Nephron progenitor cell (in vitro differentiated cells): ENCODE measurements around the gene IFT52.
"Not testable (repeated sequence)": the region's sequence is repeated elsewhere in the genome, so short reads cannot be mapped to it uniquely, and the experiment has no call there.

Source experiments
- DNase-seq: peaks from one replicate; pipeline ENCODE4 v3.0.0; 2021
- H3K27ac Mint-ChIP-seq: 2 replicates; pipeline ENCODE4 v1.8.0; 2021; ENCODE audit warnings: mild to moderate bottlenecking, moderate library complexity, mixed read lengths
- H3K27me3 Mint-ChIP-seq: 2 replicates; pipeline ENCODE4 v1.8.0; 2021; ENCODE audit warnings: mild to moderate bottlenecking, low read depth, mixed read lengths; ENCODE audit not compliant: poor library complexity
- H3K36me3 Mint-ChIP-seq: 2 replicates; pipeline ENCODE4 v1.8.0; 2021; ENCODE audit warnings: low read depth, mixed read lengths
- H3K4me1 Mint-ChIP-seq: 2 replicates; pipeline ENCODE4 v1.8.0; 2021; ENCODE audit warnings: mixed read lengths
- H3K4me3 Mint-ChIP-seq: 2 replicates; pipeline ENCODE4 v1.8.0; 2021; ENCODE audit warnings: mild to moderate bottlenecking, moderate library complexity, mixed read lengths
- H3K9me3 Mint-ChIP-seq: 2 replicates; pipeline ENCODE4 v1.8.0; 2021; ENCODE audit warnings: mild to moderate bottlenecking, moderate library complexity, mixed read lengths
- TF ChIP-seq, protein P1 (sequence below): fragments of 200-600 bp; sonication (generic); IDR thresholded peaks from 2 replicates; pipeline ENCODE4 v1.5.0; 2021; ENCODE audit warnings: antibody characterized with exemption

Gene IFT52

DNA sequence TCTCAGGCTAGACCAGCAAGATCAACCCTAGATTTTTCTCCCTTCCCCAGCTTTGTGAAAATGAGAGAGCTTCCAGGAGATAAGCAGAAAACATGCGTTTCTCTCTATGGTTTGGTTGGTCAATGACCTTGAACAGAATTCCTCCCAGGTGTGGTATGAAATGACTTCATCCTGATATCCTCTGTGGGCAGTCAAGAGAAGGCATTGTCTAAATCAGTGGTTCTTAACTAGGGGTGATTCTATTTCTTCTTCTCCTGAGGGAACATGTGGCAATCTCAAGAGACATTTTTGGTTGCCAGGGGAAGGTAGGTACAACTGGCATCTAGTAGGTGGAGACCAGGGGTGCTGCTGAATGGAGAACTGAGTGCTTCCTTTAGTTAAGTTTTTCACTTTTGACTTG lies 12.4 kb downstream of the IFT52 start:
- Mint-ChIP-seq H3K27me3 (no peaks in the 10 kb centered on the region), H3K27ac (no peak overlapping the region), H3K4me1 (no peaks in the 10 kb centered on the region), H3K9me3 (peaks cover 4% of the 10 kb centered on the region), H3K36me3 (peaks cover 78% of the 10 kb centered on the region), H3K4me3 (no peak overlapping the region)
- DNase-seq = no peak
- TF ChIP-seq, protein P1, sequence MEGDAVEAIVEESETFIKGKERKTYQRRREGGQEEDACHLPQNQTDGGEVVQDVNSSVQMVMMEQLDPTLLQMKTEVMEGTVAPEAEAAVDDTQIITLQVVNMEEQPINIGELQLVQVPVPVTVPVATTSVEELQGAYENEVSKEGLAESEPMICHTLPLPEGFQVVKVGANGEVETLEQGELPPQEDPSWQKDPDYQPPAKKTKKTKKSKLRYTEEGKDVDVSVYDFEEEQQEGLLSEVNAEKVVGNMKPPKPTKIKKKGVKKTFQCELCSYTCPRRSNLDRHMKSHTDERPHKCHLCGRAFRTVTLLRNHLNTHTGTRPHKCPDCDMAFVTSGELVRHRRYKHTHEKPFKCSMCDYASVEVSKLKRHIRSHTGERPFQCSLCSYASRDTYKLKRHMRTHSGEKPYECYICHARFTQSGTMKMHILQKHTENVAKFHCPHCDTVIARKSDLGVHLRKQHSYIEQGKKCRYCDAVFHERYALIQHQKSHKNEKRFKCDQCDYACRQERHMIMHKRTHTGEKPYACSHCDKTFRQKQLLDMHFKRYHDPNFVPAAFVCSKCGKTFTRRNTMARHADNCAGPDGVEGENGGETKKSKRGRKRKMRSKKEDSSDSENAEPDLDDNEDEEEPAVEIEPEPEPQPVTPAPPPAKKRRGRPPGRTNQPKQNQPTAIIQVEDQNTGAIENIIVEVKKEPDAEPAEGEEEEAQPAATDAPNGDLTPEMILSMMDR = no peak

DNA sequence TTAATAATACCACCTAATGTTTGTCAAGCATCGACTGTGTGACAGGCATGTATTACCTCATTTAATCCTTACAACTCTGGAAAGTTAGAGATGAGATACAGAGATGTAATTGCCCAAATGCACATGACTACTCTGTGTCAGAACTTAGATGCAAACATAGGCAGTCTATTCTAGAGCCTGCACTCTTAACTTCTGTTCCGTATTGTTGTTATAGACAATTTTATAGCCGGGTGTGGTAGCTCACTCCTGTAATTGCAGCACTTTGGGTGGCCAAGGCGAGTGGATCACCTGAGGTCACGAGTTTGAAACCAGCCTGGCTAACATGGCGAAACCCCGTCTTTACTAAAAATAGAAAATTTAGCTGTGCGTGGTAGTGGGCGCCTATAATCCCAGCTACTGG lies 15.0 kb downstream of the IFT52 start:
- DNase-seq = no peak
- Mint-ChIP-seq H3K9me3 (peaks cover 8% of the 10 kb centered on the region), H3K27ac (no peak overlapping the region), H3K4me3 (no peak overlapping the region), H3K36me3 (peaks cover 80% of the 10 kb centered on the region), H3K27me3 (no peaks in the 10 kb centered on the region), H3K4me1 (no peaks in the 10 kb centered on the region)
- TF ChIP-seq, protein P1 = no peak

DNA sequence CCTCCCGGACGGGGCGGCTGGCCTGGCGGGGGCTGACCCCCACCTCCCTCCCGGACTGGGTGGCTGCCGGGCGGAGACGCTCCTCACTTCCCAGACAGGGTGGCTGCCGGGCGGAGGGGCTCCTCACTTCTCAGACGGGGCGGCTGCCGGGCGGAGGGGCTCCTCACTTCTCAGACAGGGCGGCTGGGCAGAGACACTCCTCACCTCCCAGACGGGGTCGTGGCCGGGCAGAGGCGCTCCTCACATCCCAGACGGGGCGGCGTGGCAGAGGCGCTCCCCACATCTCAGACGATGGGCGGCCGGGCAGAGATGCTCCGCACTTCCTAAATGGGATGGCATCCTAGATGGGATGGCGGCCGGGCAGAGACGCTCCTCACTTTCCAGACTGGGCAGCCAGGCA lies 16.5 kb downstream of the IFT52 start:
- not testable (repeated sequence) for DNase-seq, H3K4me3 Mint-ChIP-seq
- H3K36me3 Mint-ChIP-seq = peaks cover 83% of the 10 kb centered on the region

DNA sequence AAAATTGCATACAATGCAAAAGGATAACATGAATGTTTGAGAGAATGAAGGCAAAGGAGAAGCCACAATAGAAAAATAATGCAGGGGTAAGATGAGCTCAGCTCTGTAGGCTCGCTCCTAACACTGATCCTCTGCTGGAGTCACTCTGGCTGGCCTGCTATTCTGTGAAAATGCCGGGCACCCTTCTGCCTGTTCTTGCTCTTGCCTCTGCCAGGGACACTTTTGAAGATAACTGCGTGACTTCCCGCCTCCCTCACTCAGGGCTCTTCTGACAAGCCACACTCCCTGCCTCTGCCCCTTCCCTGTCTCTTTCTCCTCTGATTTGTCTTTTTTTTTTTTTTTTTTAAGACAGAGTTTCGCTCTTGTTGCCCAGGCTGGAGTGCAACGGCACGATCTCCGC lies 40.9 kb downstream of the IFT52 start:
- no peak for DNase-seq
- no peaks in the 10 kb centered on the region for H3K9me3 Mint-ChIP-seq
- peak overlapping the region; percentile 25 for H3K27ac Mint-ChIP-seq
- peaks cover 67% of the 10 kb centered on the region for H3K36me3 Mint-ChIP-seq
- no peaks in the 10 kb centered on the region for H3K4me1 Mint-ChIP-seq
- no peak overlapping the region for H3K4me3 Mint-ChIP-seq
- peaks cover 3% of the 10 kb centered on the region for H3K27me3 Mint-ChIP-seq
- TF ChIP-seq, protein P1 = no peak

More for the DNA sequence above, 16.5 kb downstream of the IFT52 start:
- H3K27ac Mint-ChIP-seq, H3K4me1 Mint-ChIP-seq, H3K9me3 Mint-ChIP-seq, H3K27me3 Mint-ChIP-seq: not testable (repeated sequence)

DNA sequence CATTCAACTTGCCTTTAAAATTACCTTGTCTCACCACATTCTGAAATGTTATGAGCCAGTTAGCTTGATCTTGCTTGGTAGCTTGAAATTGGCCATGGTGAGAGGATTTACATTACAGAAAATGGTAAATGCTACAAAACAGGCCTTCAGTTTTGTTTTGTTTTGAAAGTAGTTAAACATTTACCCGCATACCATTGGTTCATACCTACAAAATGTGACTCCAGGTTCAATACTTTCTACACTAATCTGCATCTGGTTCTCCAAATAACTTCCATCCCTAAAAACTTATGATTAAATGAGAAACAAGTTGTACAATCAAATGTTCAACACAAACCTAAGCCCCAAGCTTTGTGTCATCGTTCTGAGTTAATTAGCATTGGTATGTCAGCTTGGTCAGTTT lies 45.7 kb downstream of the IFT52 start:
- Mint-ChIP-seq H3K27ac (no peak overlapping the region), H3K27me3 (peaks cover 3% of the 10 kb centered on the region), H3K36me3 (peaks cover 71% of the 10 kb centered on the region), H3K4me3 (no peak overlapping the region), H3K9me3 (no peaks in the 10 kb centered on the region), H3K4me1 (no peaks in the 10 kb centered on the region)
- TF ChIP-seq, protein P1 = no peak
- DNase-seq = no peak

DNA sequence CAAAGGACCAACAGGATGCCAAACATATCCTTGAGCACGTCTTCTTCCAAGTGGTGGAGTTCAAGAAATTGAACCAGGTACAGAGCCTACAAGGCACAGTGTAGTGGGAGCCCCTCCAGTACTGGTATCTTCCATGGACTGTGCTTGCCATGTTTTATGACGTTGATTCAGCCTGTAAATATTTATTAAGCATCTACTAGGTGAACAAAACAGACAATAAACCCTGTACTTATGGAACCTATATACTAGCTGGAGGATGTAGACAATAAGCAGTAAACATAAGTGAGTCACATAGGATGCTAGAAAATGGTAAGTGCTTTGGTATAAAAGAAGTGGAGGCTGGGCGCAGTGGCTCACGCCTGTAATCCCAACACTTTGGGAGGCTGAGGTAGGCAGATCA lies 51.8 kb downstream of the IFT52 start:
- no peaks in the 10 kb centered on the region for H3K4me1 Mint-ChIP-seq
- no peak overlapping the region for H3K27ac Mint-ChIP-seq
- TF ChIP-seq, protein P1 = no peak
- no peak for DNase-seq
- H3K27me3 Mint-ChIP-seq = no peaks in the 10 kb centered on the region
- peaks cover 43% of the 10 kb centered on the region for H3K36me3 Mint-ChIP-seq
- H3K9me3 Mint-ChIP-seq = no peaks in the 10 kb centered on the region
- no peak overlapping the region for H3K4me3 Mint-ChIP-seq
